Activated CD8-positive, alpha-beta T cell treated with anti-CD3 and anti-CD28 coated beads for 36 hours (primary cell): ENCODE results near the gene OPCML. TPM values are rescaled to one million over a fixed set of nuclear protein-coding genes. Genes with fewer than 3 reads are reported as not detected.

ENCODE experiments used
- ATAC-seq: fragments of 200-7000 bp; cut with Tn5 transposase; one replicate; pipeline ENCODE4 v1.10.0; 2021; ENCODE audit warnings: mild to moderate bottlenecking, moderate library complexity
- CTCF ChIA-PET: fragments of 350-600 bp; sonication (Branson Sonifier 250); formaldehyde crosslinking; loops from one replicate; lab custom pipeline; 2021; ENCODE audit warnings: antibody characterized with exemption; lab: Charles Lee
- POLR2A ChIA-PET: fragments of 350-600 bp; sonication (Branson Sonifier 250); formaldehyde crosslinking; loops from one replicate; lab custom pipeline; 2021; ENCODE audit warnings: antibody characterized with exemption; lab: Charles Lee
- DNase-seq: peaks from one replicate; pipeline ENCODE4 v3.0.0-alpha.2; 2020
- H3K27ac Mint-ChIP-seq: one replicate; pipeline ENCODE4 v1.8.0; 2021; ENCODE audit warnings: mild to moderate bottlenecking, mixed read lengths
- H3K27me3 Mint-ChIP-seq: one replicate; pipeline ENCODE4 v1.8.0; 2021; ENCODE audit warnings: mixed read lengths
- H3K36me3 Mint-ChIP-seq: one replicate; pipeline ENCODE4 v1.8.0; 2021; ENCODE audit warnings: low read depth, mixed read lengths
- H3K4me1 Mint-ChIP-seq: one replicate; pipeline ENCODE4 v1.8.0; 2021; ENCODE audit warnings: low read depth, mixed read lengths
- H3K4me3 Mint-ChIP-seq: one replicate; pipeline ENCODE4 v1.8.0; 2021; ENCODE audit warnings: mild to moderate bottlenecking, moderate library complexity, mixed read lengths
- H3K9me3 Mint-ChIP-seq: one replicate; pipeline ENCODE4 v1.8.0; 2021; ENCODE audit warnings: mixed read lengths
- CTCF ChIP-seq: fragments of 200-600 bp; IDR thresholded peaks from one replicate; pipeline ENCODE4 v1.8.0; 2022; ENCODE audit warnings: antibody characterized with exemption, mild to moderate bottlenecking
- intact Hi-C: fragments of 100-400 bp; cut with micrococcal nuclease; formaldehyde crosslinking; loops from one replicate; pipeline ENCODE4 v1.10.0; 2022
- total RNA-seq, 2 experiments: library from RNA; stranded (reverse); gene quantifications; one replicate each; pipeline ENCODE4 v1.2.3, GENCODE V29; 2021

OPCML gene
- total RNA-seq, 2 experiments from 2014 or later: not detected

- no peak for TF ChIP-seq CTCF
- intact Hi-C loops: no loop called here
- Mint-ChIP-seq H3K9me3 (no peaks in the 10 kb centered on the region), H3K4me1 (no peaks in the 10 kb centered on the region), H3K27ac (no peak overlapping the region), H3K4me3 (no peak overlapping the region), H3K36me3 (no peaks in the 10 kb centered on the region), H3K27me3 (peaks cover 1% of the 10 kb centered on the region)
- DNase-seq: no peak
- ChIA-PET CTCF (no interaction called here), POLR2A (no interaction called here)
- no peak for ATAC-seq
Observed at GRCh38 chr11:133040289-133040900, 491.9 kb downstream of the OPCML start.

DNA sequence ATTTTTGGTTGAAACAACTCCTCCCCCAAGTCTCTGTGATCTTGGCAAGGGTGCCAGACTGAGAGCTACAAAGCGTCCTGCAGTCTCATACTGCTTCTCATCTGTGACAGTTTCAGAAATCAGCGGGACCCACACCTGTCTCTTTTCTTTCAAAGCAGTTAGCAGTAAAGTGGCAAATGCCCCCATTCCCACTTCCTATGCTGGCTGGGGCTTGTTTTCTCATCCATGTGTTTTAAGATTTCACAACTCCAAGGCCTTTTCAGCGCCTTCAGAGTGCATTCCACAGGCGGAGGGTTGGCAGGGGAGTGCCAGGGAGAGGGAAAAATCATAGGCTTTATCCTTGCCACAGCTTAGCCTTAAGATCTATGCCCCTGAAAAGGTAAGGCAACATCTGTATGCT lies 493.5 kb downstream of the OPCML start:
- POLR2A ChIA-PET: no interaction called here
- intact Hi-C loops: no loop called here
- Mint-ChIP-seq H3K4me1 (no peaks in the 10 kb centered on the region), H3K27me3 (peaks cover 1% of the 10 kb centered on the region), H3K9me3 (no peaks in the 10 kb centered on the region), H3K27ac (no peak overlapping the region), H3K36me3 (no peaks in the 10 kb centered on the region), H3K4me3 (no peak overlapping the region)
- DNase-seq (no peak), ATAC-seq (no peak)
- TF ChIP-seq CTCF: no peak
- CTCF ChIA-PET: no interaction called here

DNA sequence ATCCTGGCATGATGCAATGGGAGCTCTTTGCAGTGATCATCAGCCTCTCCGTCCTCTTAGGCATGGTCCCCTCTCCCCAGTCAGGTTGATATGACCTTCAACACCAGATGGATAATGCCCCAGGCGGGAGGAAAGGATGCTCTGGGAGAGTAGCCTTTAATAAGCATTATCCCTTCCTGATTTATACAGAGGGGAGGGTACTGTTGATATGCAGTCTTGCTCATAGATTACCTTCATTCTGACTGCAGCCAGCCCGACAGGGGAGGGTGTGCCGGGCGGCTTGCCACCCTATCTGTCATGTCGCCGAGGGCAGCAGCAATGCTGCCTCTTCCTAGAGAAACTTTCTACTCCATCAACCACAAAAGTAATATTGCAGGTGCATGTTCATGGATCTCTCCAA lies 497.4 kb downstream of the OPCML start:
- H3K4me1 Mint-ChIP-seq: no peaks in the 10 kb centered on the region
- ChIA-PET POLR2A (no interaction called here), CTCF (no interaction called here)
- no peaks in the 10 kb centered on the region for H3K36me3 Mint-ChIP-seq
- no peaks in the 10 kb centered on the region for H3K27me3 Mint-ChIP-seq
- DNase-seq: no peak
- no peak overlapping the region for H3K27ac Mint-ChIP-seq
- no peak overlapping the region for H3K4me3 Mint-ChIP-seq
- ATAC-seq: no peak
- peaks cover 1% of the 10 kb centered on the region for H3K9me3 Mint-ChIP-seq
- no peak for TF ChIP-seq CTCF
- intact Hi-C loops: no loop called here

DNA sequence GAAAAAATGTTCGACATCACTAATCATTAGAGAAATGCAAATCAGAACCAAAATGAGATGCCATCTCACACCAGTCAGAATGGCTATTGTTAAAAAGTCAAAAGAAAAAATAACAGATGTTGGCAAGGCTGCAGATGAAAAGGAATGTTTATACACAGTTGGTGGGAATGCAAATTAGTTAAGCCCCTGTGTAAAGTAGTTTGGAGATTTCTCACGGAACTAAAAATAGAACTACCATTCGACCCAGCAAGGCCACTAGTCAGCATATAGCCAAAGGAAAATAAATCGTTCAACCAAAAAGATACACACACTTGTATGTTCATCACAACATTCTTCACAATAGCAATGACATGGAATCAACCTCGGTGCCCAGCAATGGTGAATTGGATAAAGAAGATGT lies 503.2 kb downstream of the OPCML start:
- Mint-ChIP-seq H3K4me3 (no peak overlapping the region), H3K4me1 (no peaks in the 10 kb centered on the region), H3K9me3 (peaks cover 1% of the 10 kb centered on the region), H3K27ac (no peak overlapping the region), H3K36me3 (no peaks in the 10 kb centered on the region), H3K27me3 (no peaks in the 10 kb centered on the region)
- intact Hi-C loops: no loop called here
- TF ChIP-seq CTCF: no peak
- DNase-seq (no peak), ATAC-seq (no peak)
- ChIA-PET POLR2A (no interaction called here), CTCF (no interaction called here)

DNA sequence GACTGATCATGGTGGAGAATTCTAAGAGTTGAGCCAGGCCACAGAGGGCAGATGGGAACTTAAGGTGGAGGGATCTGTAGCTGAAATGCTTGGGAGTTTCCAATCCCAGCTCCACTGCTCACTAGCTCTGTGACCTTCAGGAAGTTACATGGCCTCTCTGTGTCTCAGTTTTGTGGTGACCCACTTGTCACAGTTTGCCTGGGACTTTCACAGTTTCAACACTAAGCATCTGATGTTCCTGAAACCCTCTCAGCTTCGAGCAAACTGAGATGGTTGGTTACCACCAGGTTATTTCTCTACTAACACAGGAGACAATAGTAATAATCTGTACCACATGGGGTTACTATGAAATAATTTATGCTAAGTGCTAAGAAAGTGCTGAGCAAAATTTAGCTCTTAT lies 505.3 kb downstream of the OPCML start:
- Mint-ChIP-seq H3K4me3 (no peak overlapping the region), H3K36me3 (no peaks in the 10 kb centered on the region)
- CTCF ChIA-PET: no interaction called here

More for the DNA sequence above, 505.3 kb downstream of the OPCML start:
- H3K4me1 Mint-ChIP-seq: no peaks in the 10 kb centered on the region
- H3K9me3 Mint-ChIP-seq: peaks cover 1% of the 10 kb centered on the region
- POLR2A ChIA-PET: no interaction called here
- intact Hi-C loops: no loop called here
- H3K27ac Mint-ChIP-seq: no peak overlapping the region
- DNase-seq (no peak), ATAC-seq (no peak)
- H3K27me3 Mint-ChIP-seq: no peaks in the 10 kb centered on the region
- TF ChIP-seq CTCF: no peak
